GM10266 (cell line): Measurements from ENCODE around the gene CIROP.

ENCODE experiments used
- DNase-seq: peaks from one replicate; pipeline ENCODE4 v3.0.0; 2012; ENCODE audit errors: extremely low spot score
- CTCF ChIP-seq: IDR thresholded peaks from 2 replicates; pipeline ENCODE4 v1.5.1; 2012; ENCODE audit warnings: mild to moderate bottlenecking, low read depth; ENCODE audit not compliant: control insufficient read depth, insufficient read depth; ENCODE audit errors: missing control alignments

The CIROP gene

GRCh38 chr14:23129759-23130316 is 25.0 kb upstream of the CIROP start:
- no peak for DNase-seq
- TF ChIP-seq CTCF, result no peak

- no peak for TF ChIP-seq CTCF
- no peak for DNase-seq
Measured at GRCh38 chr14:23128969-23129758, 24.4 kb upstream of the CIROP start.

GRCh38 chr14:23127861-23128260 is 23.1 kb upstream of the CIROP start:
- no peak for DNase-seq
- no peak for TF ChIP-seq CTCF

- no peak for TF ChIP-seq CTCF
- DNase-seq, result no peak
Measured at GRCh38 chr14:23126548-23127278, 21.9 kb upstream of the CIROP start.

GRCh38 chr14:23125933-23126524 is 21.2 kb upstream of the CIROP start:
- TF ChIP-seq CTCF, result no peak

GRCh38 chr14:23125011-23125410 is 20.2 kb upstream of the CIROP start:
- DNase-seq, result no peak
- TF ChIP-seq CTCF, result no peak

More at GRCh38 chr14:23125933-23126524, 21.2 kb upstream of the CIROP start:
- DNase-seq, result no peak

GRCh38 chr14:23124337-23124954 is 19.7 kb upstream of the CIROP start:
- no peak for DNase-seq
- TF ChIP-seq CTCF, result no peak
